HepG2 (cell line): Measurements from ENCODE around the gene IFI30. TPM values are rescaled to one million over a fixed set of nuclear protein-coding genes. Genes with fewer than 3 reads are reported as not detected.

Experiments used
- CENPT ChIP-seq: sonication (generic); formaldehyde crosslinking; IDR thresholded peaks from 2 replicates; pipeline ENCODE4 v1.8.0; 2022; ENCODE audit warnings: low read depth, mild to moderate bottlenecking, moderate library complexity, missing genetic modification reagents
- CENPX ChIP-seq: sonication (generic); formaldehyde crosslinking; IDR thresholded peaks from 2 replicates; pipeline ENCODE4 v1.9.0; 2021; ENCODE audit warnings: mild to moderate bottlenecking, missing genetic modification reagents, moderate library complexity
- DRAP1 ChIP-seq: IDR thresholded peaks from 2 replicates; pipeline ENCODE4 v1.6.1; 2016; ENCODE audit warnings: missing genetic modification reagents, missing compliant biosample characterization
- GMEB1 ChIP-seq: sonication (generic); formaldehyde crosslinking; IDR thresholded peaks from 2 replicates; pipeline ENCODE4 v1.5.1; 2020; ENCODE audit warnings: missing genetic modification reagents, mild to moderate bottlenecking, borderline replicate concordance
- HMG20A ChIP-seq: IDR thresholded peaks from 2 replicates; pipeline ENCODE4 v1.6.1; 2016; ENCODE audit warnings: borderline replicate concordance
- KLF13 ChIP-seq: sonication (generic); formaldehyde crosslinking; IDR thresholded peaks from 2 replicates; pipeline ENCODE4 v1.4.0; 2020; ENCODE audit warnings: mild to moderate bottlenecking, missing genetic modification reagents
- MBD4 ChIP-seq: IDR thresholded peaks from 2 replicates; pipeline ENCODE4 v1.6.1; 2012; ENCODE audit warnings: low read length, inconsistent platforms, borderline replicate concordance
- NFE2L2 ChIP-seq: fragments of 150-350 bp; IDR thresholded peaks from 2 replicates; pipeline ENCODE4 v1.6.1; 2014; ENCODE audit warnings: low read length
- PAF1 ChIP-seq: IDR thresholded peaks from 2 replicates; pipeline ENCODE4 v1.6.1; 2016; ENCODE audit warnings: missing genetic modification reagents, missing compliant biosample characterization
- PLRG1 ChIP-seq: fragments of 450-650 bp; conservative IDR thresholded peaks from 2 replicates; pipeline ENCODE4 v1.6.1; 2016
- SOX6 ChIP-seq, 2 experiments: fragments of 450-650 bp in 1 of 2; sonication (generic) in 1 of 2; formaldehyde crosslinking in 1 of 2; IDR thresholded peaks; 2 replicates each; pipeline versions ENCODE4 v1.4.0 to v1.6.1; 2017 to 2020; ENCODE audit warnings: antibody characterized with exemption in 1 of 2, mild to moderate bottlenecking in 1 of 2, missing genetic modification reagents in 1 of 2
- ZC3H4 ChIP-seq: sonication (generic); formaldehyde crosslinking; IDR thresholded peaks from 2 replicates; pipeline ENCODE4 v1.4.0; 2020; ENCODE audit warnings: missing genetic modification reagents, borderline replicate concordance
- ZNF20 ChIP-seq: sonication (generic); formaldehyde crosslinking; IDR thresholded peaks from 2 replicates; pipeline ENCODE4 v1.4.0; 2020; ENCODE audit warnings: mild to moderate bottlenecking, moderate library complexity, missing genetic modification reagents
- ZNF446 ChIP-seq: sonication (generic); formaldehyde crosslinking; IDR thresholded peaks from 2 replicates; pipeline ENCODE4 v1.5.0; 2020; ENCODE audit warnings: mild to moderate bottlenecking, missing genetic modification reagents
- ZNF543 ChIP-seq: sonication (generic); formaldehyde crosslinking; IDR thresholded peaks from 2 replicates; pipeline ENCODE4 v1.4.0; 2020; ENCODE audit warnings: mild to moderate bottlenecking, missing genetic modification reagents
- ZNF549 ChIP-seq: sonication (generic); formaldehyde crosslinking; IDR thresholded peaks from 2 replicates; pipeline ENCODE4 v1.5.0; 2020; ENCODE audit warnings: missing genetic modification reagents
- ZNF761 ChIP-seq: sonication (generic); formaldehyde crosslinking; conservative IDR thresholded peaks from 2 replicates; pipeline ENCODE4 v1.4.0; 2020; ENCODE audit warnings: mild to moderate bottlenecking, missing genetic modification reagents
- ZSCAN9 ChIP-seq: IDR thresholded peaks from 2 replicates; pipeline ENCODE4 v1.6.1; 2016; ENCODE audit warnings: borderline replicate concordance
- polyA plus RNA-seq, 8 experiments: library from polyadenylated mRNA; depleted of rRNA in 3 of 8; stranded (reverse) in 7 of 8; unstranded in 1 of 8; fragments of >200 nt; fragmentation: Illumina TruSeq in 4 of 8; extraction: Trizol in 4 of 8; gene quantifications; 2 replicates each; pipeline versions ENCODE4 v1.2.1 to v1.2.3, GENCODE V29; 2011 to 2016; ENCODE audit warnings: low read depth in 4 of 8, missing spikeins in 1 of 8, mixed read lengths in 1 of 8; ENCODE audit not compliant: insufficient read depth in 1 of 8
- total RNA-seq, 5 experiments: library from RNA; depleted of rRNA; stranded (reverse); fragments of >200 nt; fragmentation: Illumina TruSeq; extraction: Trizol; gene quantifications; 2 replicates each; pipeline ENCODE4 v1.2.3, GENCODE V29; 2016; ENCODE audit warnings: low read depth in 1 of 5
- TF ChIP-seq, protein P1 (sequence below): fragments of 450-650 bp; IDR thresholded peaks from 2 replicates; pipeline ENCODE4 v1.6.1; 2017; ENCODE audit warnings: mild to moderate bottlenecking
- TF ChIP-seq, protein P2 (sequence below): sonication (generic); formaldehyde crosslinking; IDR thresholded peaks from 2 replicates; pipeline ENCODE4 v1.4.0; 2020; ENCODE audit warnings: missing genetic modification reagents, borderline replicate concordance
- TF ChIP-seq, protein P3 (sequence below): sonication (generic); formaldehyde crosslinking; IDR thresholded peaks from 2 replicates; pipeline ENCODE4 v1.9.0; 2021; ENCODE audit warnings: missing genetic modification reagents, borderline replicate concordance

The IFI30 gene
- total and polyA plus RNA-seq, 2 of the 13 experiments (the other 11 are each of a cell fraction or from before 2014, with no cell fraction given) = 25.0 to 79.4 TPM

GRCh38 chr19:18192673-18193387, 19.2 kb downstream of the IFI30 start, which contains the start of gene MPV17L2 (continued):
- TF ChIP-seq CENPT (CRISPR knock-in tag) = no peak
- TF ChIP-seq CENPX (CRISPR knock-in tag) = no peak
- TF ChIP-seq ZNF549 (CRISPR knock-in tag) = no peak
- TF ChIP-seq DRAP1 (CRISPR knock-in tag) = peak; percentile 92
- no peak for TF ChIP-seq PLRG1
- TF ChIP-seq NFE2L2 = no peak
- TF ChIP-seq, protein P1, sequence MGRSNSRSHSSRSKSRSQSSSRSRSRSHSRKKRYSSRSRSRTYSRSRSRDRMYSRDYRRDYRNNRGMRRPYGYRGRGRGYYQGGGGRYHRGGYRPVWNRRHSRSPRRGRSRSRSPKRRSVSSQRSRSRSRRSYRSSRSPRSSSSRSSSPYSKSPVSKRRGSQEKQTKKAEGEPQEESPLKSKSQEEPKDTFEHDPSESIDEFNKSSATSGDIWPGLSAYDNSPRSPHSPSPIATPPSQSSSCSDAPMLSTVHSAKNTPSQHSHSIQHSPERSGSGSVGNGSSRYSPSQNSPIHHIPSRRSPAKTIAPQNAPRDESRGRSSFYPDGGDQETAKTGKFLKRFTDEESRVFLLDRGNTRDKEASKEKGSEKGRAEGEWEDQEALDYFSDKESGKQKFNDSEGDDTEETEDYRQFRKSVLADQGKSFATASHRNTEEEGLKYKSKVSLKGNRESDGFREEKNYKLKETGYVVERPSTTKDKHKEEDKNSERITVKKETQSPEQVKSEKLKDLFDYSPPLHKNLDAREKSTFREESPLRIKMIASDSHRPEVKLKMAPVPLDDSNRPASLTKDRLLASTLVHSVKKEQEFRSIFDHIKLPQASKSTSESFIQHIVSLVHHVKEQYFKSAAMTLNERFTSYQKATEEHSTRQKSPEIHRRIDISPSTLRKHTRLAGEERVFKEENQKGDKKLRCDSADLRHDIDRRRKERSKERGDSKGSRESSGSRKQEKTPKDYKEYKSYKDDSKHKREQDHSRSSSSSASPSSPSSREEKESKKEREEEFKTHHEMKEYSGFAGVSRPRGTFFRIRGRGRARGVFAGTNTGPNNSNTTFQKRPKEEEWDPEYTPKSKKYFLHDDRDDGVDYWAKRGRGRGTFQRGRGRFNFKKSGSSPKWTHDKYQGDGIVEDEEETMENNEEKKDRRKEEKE = no peak
- no peak; the same call in 1 of the 2 replicates for TF ChIP-seq ZSCAN9
- no peak for TF ChIP-seq KLF13
- TF ChIP-seq ZNF446 (CRISPR knock-in tag) = no peak
- no peak for TF ChIP-seq ZNF761 (CRISPR knock-in tag)
- no peak for TF ChIP-seq ZC3H4 (CRISPR knock-in tag)
- no peak for TF ChIP-seq HMG20A (CRISPR knock-in tag)
- no peak for TF ChIP-seq MBD4
- peak; percentile 83; the same call in 1 of the 2 replicates for TF ChIP-seq GMEB1 (CRISPR knock-in tag)
- TF ChIP-seq, protein P2, sequence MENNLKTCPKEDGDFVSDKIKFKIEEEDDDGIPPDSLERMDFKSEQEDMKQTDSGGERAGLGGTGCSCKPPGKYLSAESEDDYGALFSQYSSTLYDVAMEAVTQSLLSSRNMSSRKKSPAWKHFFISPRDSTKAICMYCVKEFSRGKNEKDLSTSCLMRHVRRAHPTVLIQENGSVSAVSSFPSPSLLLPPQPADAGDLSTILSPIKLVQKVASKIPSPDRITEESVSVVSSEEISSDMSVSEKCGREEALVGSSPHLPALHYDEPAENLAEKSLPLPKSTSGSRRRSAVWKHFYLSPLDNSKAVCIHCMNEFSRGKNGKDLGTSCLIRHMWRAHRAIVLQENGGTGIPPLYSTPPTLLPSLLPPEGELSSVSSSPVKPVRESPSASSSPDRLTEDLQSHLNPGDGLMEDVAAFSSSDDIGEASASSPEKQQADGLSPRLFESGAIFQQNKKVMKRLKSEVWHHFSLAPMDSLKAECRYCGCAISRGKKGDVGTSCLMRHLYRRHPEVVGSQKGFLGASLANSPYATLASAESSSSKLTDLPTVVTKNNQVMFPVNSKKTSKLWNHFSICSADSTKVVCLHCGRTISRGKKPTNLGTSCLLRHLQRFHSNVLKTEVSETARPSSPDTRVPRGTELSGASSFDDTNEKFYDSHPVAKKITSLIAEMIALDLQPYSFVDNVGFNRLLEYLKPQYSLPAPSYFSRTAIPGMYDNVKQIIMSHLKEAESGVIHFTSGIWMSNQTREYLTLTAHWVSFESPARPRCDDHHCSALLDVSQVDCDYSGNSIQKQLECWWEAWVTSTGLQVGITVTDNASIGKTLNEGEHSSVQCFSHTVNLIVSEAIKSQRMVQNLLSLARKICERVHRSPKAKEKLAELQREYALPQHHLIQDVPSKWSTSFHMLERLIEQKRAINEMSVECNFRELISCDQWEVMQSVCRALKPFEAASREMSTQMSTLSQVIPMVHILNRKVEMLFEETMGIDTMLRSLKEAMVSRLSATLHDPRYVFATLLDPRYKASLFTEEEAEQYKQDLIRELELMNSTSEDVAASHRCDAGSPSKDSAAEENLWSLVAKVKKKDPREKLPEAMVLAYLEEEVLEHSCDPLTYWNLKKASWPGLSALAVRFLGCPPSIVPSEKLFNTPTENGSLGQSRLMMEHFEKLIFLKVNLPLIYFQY = no peak
- TF ChIP-seq, protein P3, sequence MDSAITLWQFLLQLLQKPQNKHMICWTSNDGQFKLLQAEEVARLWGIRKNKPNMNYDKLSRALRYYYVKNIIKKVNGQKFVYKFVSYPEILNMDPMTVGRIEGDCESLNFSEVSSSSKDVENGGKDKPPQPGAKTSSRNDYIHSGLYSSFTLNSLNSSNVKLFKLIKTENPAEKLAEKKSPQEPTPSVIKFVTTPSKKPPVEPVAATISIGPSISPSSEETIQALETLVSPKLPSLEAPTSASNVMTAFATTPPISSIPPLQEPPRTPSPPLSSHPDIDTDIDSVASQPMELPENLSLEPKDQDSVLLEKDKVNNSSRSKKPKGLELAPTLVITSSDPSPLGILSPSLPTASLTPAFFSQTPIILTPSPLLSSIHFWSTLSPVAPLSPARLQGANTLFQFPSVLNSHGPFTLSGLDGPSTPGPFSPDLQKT (CRISPR knock-in tag) = no peak
- TF ChIP-seq PAF1 (CRISPR knock-in tag) = no peak
- TF ChIP-seq SOX6 (IDR thresholded peaks at IDR 0.05) = no peak
- no peak for TF ChIP-seq SOX6 (CRISPR knock-in tag; IDR thresholded peaks at IDR 0.05)
- no peak for TF ChIP-seq ZNF20 (CRISPR knock-in tag)
- no peak for TF ChIP-seq ZNF543
